Activated naive CD8-positive, alpha-beta T cell treated with anti-CD3 and anti-CD28 coated beads, Interleukin-2, amount 10 ng/mL, durations not matched to agents 7 days and 5 days (primary cell): ENCODE results near the gene IL3. TPM values are rescaled to one million over a fixed set of nuclear protein-coding genes. Genes with fewer than 3 reads are reported as not detected.

Experiments used
- ATAC-seq: fragments of 150-1000 bp; cut with Tn5 transposase; one replicate; pipeline ENCODE4 v1.10.0; 2021; ENCODE audit warnings: low read depth, moderate library complexity
- POLR2A ChIA-PET: fragments of 350-600 bp; sonication (Branson Sonifier 250); formaldehyde crosslinking; loops from one replicate; lab custom pipeline; 2021; ENCODE audit warnings: antibody characterized with exemption; lab: Charles Lee
- DNase-seq: peaks from one replicate; pipeline ENCODE4 v3.0.0; 2021
- H3K27ac Mint-ChIP-seq: one replicate; pipeline ENCODE4 v1.8.0; 2022; ENCODE audit warnings: mild to moderate bottlenecking, mixed read lengths
- H3K27me3 Mint-ChIP-seq: one replicate; pipeline ENCODE4 v1.8.0; 2022; ENCODE audit warnings: mild to moderate bottlenecking, moderate library complexity, mixed read lengths
- H3K36me3 Mint-ChIP-seq: one replicate; pipeline ENCODE4 v1.8.0; 2021; ENCODE audit warnings: mild to moderate bottlenecking, mixed read lengths
- H3K4me1 Mint-ChIP-seq: one replicate; pipeline ENCODE4 v1.8.0; 2021; ENCODE audit warnings: mixed read lengths
- H3K4me3 Mint-ChIP-seq: one replicate; pipeline ENCODE4 v1.8.0; 2022; ENCODE audit warnings: mild to moderate bottlenecking, moderate library complexity, mixed read lengths
- H3K9me3 Mint-ChIP-seq: one replicate; pipeline ENCODE4 v1.8.0; 2021; ENCODE audit warnings: mixed read lengths
- total RNA-seq, 2 experiments: library from RNA; stranded (reverse); gene quantifications; one replicate each; pipeline ENCODE4 v1.2.3, GENCODE V29; 2021

IL3 gene
- total RNA-seq, 2 experiments from 2014 or later: not detected

DNA sequence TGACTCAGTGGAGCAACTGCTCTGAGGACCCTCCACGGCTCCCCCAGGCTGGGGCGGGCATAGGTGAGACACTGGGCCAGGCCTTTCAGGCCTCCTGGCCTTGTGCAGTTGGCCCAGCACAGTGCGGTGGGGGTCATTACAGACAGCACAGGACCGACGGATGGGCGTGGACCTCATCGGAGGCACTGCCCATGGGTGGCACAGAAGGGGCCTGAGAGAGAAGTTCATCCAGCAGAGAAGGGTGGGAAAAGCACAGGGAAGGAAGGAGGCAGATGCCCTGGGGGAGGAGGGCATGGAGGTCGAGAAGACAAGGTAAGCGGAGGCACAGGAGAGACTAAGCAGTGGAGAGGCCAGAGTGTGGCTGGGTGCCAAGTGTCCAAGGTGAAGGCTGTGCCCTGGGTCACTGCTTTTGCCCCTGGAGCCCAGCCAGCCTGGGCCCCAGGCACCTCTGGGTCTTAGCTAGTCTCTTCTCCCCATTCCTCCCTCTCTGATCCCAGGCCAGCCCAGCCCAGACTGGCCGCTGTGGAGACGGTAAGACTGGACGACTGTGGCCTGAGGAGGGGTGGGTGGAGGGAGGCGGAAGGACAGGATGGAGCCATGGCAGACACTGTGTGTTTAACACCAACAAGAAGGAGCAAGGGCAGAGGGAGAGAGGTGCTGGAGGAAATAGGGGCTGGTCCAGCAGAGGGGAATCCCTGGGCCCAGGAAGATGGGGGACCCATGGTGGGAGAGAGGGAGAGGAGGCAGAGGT lies 5.7 kb downstream of the IL3 start:
- POLR2A ChIA-PET: interaction anchor here (1.1 kb wide), 1 partner anchor 59 kb away, joined by 3 read pairs; no protein-coding TSS in a partner anchor
- H3K4me3 Mint-ChIP-seq: no peak overlapping the region
- peak overlapping the region; percentile 54 for H3K27ac Mint-ChIP-seq
- H3K36me3 Mint-ChIP-seq: no peaks in the 10 kb centered on the region
- peaks cover 22% of the 10 kb centered on the region for H3K4me1 Mint-ChIP-seq
- peaks cover 2% of the 10 kb centered on the region for H3K27me3 Mint-ChIP-seq
- ATAC-seq: no peak
- peak; percentile 29 for DNase-seq
- H3K9me3 Mint-ChIP-seq: no peaks in the 10 kb centered on the region

- Mint-ChIP-seq H3K27ac (no peak overlapping the region), H3K4me1 (peaks cover 27% of the 10 kb centered on the region), H3K4me3 (no peak overlapping the region), H3K36me3 (no peaks in the 10 kb centered on the region), H3K27me3 (peaks cover 2% of the 10 kb centered on the region), H3K9me3 (no peaks in the 10 kb centered on the region)
- no peak for DNase-seq
- POLR2A ChIA-PET: interaction anchor here (1.1 kb wide), 1 partner anchor 59 kb away, joined by 3 read pairs; no protein-coding TSS in a partner anchor
- ATAC-seq: no peak
Observed at GRCh38 chr5:132066871-132067270, 6.4 kb downstream of the IL3 start.

DNA sequence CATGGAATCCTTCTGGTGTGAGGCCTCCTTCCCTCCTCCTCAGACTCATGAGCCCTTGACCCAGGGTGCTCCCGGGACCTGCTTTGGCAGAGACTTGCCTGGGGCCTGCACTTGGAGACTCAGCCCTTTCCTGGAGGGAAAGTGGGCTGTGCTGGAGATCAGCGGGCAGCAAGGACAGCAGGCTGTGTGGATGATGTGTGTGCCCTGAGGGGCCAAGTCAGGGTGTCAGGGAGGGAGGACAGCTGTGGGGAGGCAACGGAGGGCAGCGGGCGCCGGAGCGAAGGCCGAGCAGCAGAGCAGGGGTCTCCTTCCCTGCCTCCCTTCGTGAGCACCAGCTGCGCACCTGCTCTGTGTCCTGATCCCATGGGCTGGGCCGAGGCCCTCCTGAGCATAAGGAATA lies 7.0 kb downstream of the IL3 start:
- Mint-ChIP-seq H3K4me1 (peaks cover 29% of the 10 kb centered on the region), H3K36me3 (no peaks in the 10 kb centered on the region), H3K9me3 (no peaks in the 10 kb centered on the region), H3K27me3 (peaks cover 2% of the 10 kb centered on the region), H3K27ac (no peak overlapping the region), H3K4me3 (no peak overlapping the region)
- no peak for DNase-seq
- ATAC-seq: no peak
- POLR2A ChIA-PET: no interaction called here

- ATAC-seq (no peak), DNase-seq (no peak)
- H3K27ac Mint-ChIP-seq: no peak overlapping the region
- H3K4me3 Mint-ChIP-seq: no peak overlapping the region
- no peaks in the 10 kb centered on the region for H3K9me3 Mint-ChIP-seq
- POLR2A ChIA-PET: no interaction called here
- peaks cover 2% of the 10 kb centered on the region for H3K27me3 Mint-ChIP-seq
- peaks cover 27% of the 10 kb centered on the region for H3K4me1 Mint-ChIP-seq
- H3K36me3 Mint-ChIP-seq: no peaks in the 10 kb centered on the region
Observed at GRCh38 chr5:132067941-132068808, 7.7 kb downstream of the IL3 start.

DNA sequence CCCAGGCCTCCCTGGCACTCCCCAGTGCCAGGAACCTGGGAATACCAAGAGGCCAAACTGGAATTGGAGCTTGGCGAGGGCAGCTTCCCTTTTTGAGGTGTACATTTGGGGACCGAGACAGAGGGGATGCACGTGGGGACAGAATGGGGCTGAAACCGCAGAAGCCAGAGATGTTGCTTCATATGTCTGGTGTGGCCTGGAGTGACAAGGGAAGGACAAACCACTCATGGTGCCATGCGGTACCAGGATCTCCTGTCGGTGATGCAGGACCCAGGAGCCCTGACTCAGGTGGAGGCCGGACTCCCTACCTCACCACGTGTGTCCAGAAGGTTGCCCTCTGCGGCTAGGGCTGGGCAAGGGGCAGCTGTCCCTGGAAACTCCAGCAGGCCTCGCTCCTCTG lies 9.1 kb downstream of the IL3 start:
- Mint-ChIP-seq H3K36me3 (no peaks in the 10 kb centered on the region), H3K4me1 (peaks cover 25% of the 10 kb centered on the region), H3K4me3 (no peak overlapping the region), H3K27ac (no peak overlapping the region), H3K27me3 (peaks cover 2% of the 10 kb centered on the region), H3K9me3 (no peaks in the 10 kb centered on the region)
- no peak for DNase-seq
- no peak for ATAC-seq
- POLR2A ChIA-PET: no interaction called here

DNA sequence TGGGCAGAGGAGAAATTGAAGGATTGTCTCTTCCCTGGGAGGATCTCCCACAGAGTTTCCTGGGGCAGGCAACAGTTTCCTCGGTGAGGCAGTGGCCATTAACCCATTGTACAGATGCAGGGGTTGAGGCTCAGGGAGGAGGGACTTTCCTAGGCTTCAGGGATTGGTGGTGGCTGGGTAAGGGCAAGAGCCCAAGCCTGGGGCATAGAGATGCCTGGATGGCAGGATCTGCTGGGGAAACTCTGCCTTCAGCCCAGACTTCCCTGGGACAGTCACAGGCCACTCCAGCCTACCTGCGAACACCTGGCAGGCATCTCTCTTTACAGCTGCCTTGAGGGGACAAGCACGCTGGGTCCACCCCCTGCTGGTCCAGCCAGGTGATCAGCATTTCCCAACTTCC lies 9.5 kb downstream of the IL3 start:
- Mint-ChIP-seq H3K27me3 (peaks cover 2% of the 10 kb centered on the region), H3K9me3 (no peaks in the 10 kb centered on the region), H3K4me3 (no peak overlapping the region), H3K36me3 (no peaks in the 10 kb centered on the region), H3K4me1 (peaks cover 25% of the 10 kb centered on the region), H3K27ac (no peak overlapping the region)
- POLR2A ChIA-PET: no interaction called here
- ATAC-seq (no peak), DNase-seq (no peak)

DNA sequence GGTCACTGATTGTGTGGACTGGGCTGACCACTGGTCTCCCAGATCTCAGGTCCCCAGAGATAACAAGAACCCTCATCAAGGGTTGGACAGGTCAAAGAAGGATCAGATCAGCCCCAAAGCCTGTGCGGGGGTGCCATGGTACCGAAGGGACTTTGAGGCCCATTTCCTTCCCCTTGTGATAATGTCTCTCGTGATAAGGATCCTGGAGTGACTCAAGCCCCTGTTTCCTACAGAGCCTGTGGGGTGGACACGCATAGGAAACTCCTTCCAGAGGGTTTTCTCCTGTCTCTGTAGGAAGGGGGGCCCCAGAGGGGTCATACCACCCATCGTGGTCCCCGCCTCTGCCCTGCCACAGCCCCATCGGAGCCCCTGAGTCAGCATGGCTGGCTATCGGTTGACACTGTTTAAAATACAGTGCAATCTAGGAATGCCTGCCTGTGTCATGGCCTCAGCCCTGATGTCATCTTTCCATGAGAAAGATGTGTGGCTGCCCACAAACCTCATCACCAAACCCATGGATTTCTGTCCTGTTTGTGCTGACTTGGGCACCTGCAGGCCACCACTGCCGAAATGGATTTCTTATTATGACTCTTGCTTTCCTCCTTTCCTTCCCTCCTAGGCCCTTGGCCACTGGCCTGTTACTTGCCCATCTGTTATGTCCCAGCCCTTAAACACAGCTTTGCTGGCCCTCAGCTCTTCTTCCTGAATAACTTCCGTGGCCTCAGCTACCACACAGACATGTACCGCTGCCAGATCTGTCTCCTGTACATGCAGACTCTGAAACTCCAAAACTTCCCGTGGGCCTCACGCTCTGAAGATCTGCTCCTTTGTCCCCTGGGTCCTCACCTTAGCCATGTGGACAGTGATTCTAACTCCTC lies 10.2 kb downstream of the IL3 start:
- DNase-seq (no peak), ATAC-seq (no peak)
- Mint-ChIP-seq H3K4me1 (peaks cover 28% of the 10 kb centered on the region), H3K9me3 (no peaks in the 10 kb centered on the region), H3K27me3 (peaks cover 2% of the 10 kb centered on the region), H3K27ac (peak overlapping the region; percentile 47), H3K4me3 (no peak overlapping the region), H3K36me3 (no peaks in the 10 kb centered on the region)
- POLR2A ChIA-PET: no interaction called here

DNA sequence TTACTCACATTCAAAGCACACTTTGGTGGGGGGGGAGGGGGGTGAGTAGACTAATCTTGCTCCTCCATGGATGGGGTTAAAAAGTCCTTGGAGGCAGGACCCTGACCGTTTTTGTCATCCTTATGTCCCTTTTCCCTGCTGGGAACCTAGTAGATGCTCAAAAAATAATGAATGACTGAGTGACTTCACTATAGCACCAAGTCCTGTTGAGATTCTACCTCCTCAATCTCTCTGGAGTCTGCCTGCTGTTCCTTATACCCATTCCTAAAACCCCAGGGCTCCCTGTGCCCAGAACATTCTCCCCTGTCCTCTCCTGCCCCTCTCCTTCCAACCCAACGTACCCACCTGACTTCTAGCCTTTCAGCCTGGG lies 10.9 kb downstream of the IL3 start:
- POLR2A ChIA-PET: no interaction called here
- Mint-ChIP-seq H3K27me3 (peaks cover under 1% of the 10 kb centered on the region), H3K4me1 (peaks cover 28% of the 10 kb centered on the region), H3K36me3 (no peaks in the 10 kb centered on the region), H3K27ac (peak overlapping the region; percentile 47), H3K4me3 (no peak overlapping the region), H3K9me3 (no peaks in the 10 kb centered on the region)
- DNase-seq (no peak), ATAC-seq (no peak)

DNA sequence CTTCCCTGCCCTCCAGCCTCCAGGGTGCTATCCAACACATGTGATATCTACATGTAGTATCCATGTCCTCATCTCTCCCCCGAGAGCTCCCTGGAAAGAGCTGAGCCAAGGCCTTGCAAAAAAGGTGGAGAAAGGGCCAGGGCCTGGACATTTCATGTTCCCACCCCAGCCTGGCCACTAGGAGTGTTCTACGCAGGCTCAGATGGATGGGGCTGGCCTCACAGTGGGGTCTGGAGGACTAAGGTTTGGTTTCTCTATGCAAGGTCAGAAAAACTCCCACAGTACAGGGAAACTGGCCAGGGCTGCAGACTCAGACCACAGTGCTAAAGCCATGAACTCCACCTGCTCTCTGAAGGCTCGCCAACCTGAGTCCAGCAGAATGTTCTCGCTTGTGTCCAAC lies 11.6 kb downstream of the IL3 start:
- Mint-ChIP-seq H3K4me3 (no peak overlapping the region), H3K4me1 (peaks cover 29% of the 10 kb centered on the region), H3K9me3 (no peaks in the 10 kb centered on the region), H3K27ac (peak overlapping the region; percentile 4), H3K27me3 (no peaks in the 10 kb centered on the region), H3K36me3 (no peaks in the 10 kb centered on the region)
- POLR2A ChIA-PET: interaction anchor here (1.0 kb wide), 1 partner anchor 11 kb away, joined by 3 read pairs; no protein-coding TSS in a partner anchor
- DNase-seq (no peak), ATAC-seq (no peak)

DNA sequence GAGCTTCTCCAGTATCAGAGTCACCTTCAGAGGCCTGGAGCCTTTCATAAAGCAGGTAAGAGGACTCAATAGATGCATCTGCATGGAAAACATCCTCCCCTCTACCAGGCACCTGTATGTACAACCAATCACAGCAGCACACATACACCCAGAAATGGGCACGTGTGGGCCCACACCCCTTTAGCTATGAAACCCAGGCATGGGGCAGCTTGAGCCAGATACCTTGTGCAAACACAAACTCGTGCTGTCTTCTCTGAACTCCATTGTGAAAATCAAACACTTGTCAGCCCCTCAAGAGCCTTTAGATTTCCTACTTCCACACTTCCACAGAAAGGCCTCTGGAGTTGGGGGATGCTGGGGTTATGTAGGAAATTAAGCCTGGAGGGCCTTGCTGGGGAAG lies 12.1 kb downstream of the IL3 start:
- no peak for DNase-seq
- no peaks in the 10 kb centered on the region for H3K27me3 Mint-ChIP-seq
- POLR2A ChIA-PET: interaction anchor here (1.0 kb wide), 1 partner anchor 11 kb away, joined by 3 read pairs; no protein-coding TSS in a partner anchor
- peaks cover 29% of the 10 kb centered on the region for H3K4me1 Mint-ChIP-seq
- no peaks in the 10 kb centered on the region for H3K36me3 Mint-ChIP-seq
- H3K9me3 Mint-ChIP-seq: no peaks in the 10 kb centered on the region
- no peak for ATAC-seq
- H3K4me3 Mint-ChIP-seq: no peak overlapping the region
- peak overlapping the region; percentile 47 for H3K27ac Mint-ChIP-seq

GRCh38 chr5:132073231-132074013 lies 13.0 kb downstream of the IL3 start, which contains the start of gene CSF2:
Gene CSF2 (plus strand): TSS chr5:132073789. CDS start chr5:132073824, 35 bp downstream.
- H3K27ac Mint-ChIP-seq: peak within 1 kb of the TSS; percentile 48
- H3K4me3 Mint-ChIP-seq: peak within 1 kb of the TSS; percentile 20
- H3K4me1 Mint-ChIP-seq: peaks cover 29% of the 10 kb centered on the region
- ATAC-seq: no peak
- H3K9me3 Mint-ChIP-seq: no peaks in the 10 kb centered on the region
- no peaks in the 10 kb centered on the region for H3K36me3 Mint-ChIP-seq
- no peak for DNase-seq
- POLR2A ChIA-PET: no interaction called here
- no peaks in the 10 kb centered on the region for H3K27me3 Mint-ChIP-seq

DNA sequence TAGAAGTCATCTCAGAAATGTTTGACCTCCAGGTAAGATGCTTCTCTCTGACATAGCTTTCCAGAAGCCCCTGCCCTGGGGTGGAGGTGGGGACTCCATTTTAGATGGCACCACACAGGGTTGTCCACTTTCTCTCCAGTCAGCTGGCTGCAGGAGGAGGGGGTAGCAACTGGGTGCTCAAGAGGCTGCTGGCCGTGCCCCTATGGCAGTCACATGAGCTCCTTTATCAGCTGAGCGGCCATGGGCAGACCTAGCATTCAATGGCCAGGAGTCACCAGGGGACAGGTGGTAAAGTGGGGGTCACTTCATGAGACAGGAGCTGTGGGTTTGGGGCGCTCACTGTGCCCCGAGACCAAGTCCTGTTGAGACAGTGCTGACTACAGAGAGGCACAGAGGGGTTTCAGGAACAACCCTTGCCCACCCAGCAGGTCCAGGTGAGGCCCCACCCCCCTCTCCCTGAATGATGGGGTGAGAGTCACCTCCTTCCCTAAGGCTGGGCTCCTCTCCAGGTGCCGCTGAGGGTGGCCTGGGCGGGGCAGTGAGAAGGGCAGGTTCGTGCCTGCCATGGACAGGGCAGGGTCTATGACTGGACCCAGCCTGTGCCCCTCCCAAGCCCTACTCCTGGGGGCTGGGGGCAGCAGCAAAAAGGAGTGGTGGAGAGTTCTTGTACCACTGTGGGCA lies 13.8 kb downstream of the IL3 start:
- Mint-ChIP-seq H3K36me3 (no peaks in the 10 kb centered on the region), H3K9me3 (no peaks in the 10 kb centered on the region), H3K4me3 (peak overlapping the region; percentile 20), H3K4me1 (peaks cover 32% of the 10 kb centered on the region), H3K27me3 (no peaks in the 10 kb centered on the region), H3K27ac (peak overlapping the region; percentile 48)
- ATAC-seq (no peak), DNase-seq (no peak)
- POLR2A ChIA-PET: no interaction called here
